Measurements from ENCODE around the gene SGSM1.
A peak's percentile ranks its signal among the peaks of the same experiment; 100 is the strongest.

SGSM1 gene

DNA sequence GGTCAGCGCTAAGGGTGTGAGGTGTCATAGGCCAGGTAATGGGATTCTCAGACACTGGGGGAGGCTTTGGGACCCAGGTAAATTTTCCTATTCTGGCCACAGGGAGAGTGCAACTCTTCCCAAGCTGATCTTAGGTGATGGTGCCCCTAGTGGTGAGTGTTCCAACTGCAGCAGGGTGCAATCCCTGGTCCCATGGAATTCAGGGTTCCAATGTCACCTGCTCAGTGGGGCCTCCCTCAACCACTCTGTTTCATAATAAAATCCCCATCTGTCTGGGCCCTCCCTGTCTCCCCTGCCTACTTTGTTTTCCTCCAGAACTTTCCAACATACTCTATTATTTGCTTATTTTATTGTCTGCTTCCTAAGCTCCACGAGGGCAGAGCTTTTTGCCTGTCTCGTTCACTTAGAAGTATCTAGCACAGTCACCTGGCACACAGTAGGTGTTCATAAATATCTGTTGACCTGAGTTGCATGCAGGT, 2.9 kb upstream of the SGSM1 start:
- H3K4me3 ChIP-seq (ENCODE audit: low read depth, low read length): no peak overlapping the region
- TF ChIP-seq, protein P1, sequence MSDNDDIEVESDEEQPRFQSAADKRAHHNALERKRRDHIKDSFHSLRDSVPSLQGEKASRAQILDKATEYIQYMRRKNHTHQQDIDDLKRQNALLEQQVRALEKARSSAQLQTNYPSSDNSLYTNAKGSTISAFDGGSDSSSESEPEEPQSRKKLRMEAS (IDR thresholded peaks at IDR 0.05; ENCODE audit: low read depth, low read length): no peak
- TF ChIP-seq MYC (IDR thresholded peaks at IDR 0.05; ENCODE audit: low read depth, low read length) (no peak), POLR2A (IDR thresholded peaks at IDR 0.05; ENCODE audit: extremely low read depth, insufficient read length) (no peak)
- TF ChIP-seq, protein P2, sequence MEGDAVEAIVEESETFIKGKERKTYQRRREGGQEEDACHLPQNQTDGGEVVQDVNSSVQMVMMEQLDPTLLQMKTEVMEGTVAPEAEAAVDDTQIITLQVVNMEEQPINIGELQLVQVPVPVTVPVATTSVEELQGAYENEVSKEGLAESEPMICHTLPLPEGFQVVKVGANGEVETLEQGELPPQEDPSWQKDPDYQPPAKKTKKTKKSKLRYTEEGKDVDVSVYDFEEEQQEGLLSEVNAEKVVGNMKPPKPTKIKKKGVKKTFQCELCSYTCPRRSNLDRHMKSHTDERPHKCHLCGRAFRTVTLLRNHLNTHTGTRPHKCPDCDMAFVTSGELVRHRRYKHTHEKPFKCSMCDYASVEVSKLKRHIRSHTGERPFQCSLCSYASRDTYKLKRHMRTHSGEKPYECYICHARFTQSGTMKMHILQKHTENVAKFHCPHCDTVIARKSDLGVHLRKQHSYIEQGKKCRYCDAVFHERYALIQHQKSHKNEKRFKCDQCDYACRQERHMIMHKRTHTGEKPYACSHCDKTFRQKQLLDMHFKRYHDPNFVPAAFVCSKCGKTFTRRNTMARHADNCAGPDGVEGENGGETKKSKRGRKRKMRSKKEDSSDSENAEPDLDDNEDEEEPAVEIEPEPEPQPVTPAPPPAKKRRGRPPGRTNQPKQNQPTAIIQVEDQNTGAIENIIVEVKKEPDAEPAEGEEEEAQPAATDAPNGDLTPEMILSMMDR (IDR thresholded peaks at IDR 0.05; ENCODE audit: low read depth, low read length): peak; percentile 94
- peak; percentile 36 for DNase-seq (ENCODE audit: low read depth)

DNA sequence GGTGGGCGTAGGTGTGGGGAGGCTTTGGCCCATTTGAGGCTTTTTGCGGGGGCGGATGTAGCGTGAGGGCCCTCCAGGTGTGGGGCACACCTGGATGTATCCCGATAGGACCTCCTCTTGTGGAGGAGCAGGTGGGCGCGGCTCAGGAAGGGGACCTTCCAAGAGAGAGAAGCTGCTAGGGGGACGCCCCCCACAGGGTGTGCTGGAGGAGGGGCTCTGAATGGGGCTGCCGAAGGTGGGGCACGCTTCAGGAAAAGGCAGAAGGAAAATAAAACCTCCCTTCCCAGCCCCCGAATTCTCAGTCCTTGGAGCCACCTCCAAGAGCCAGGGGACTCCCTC, 621 bp downstream of the SGSM1 start:
- no peak for TF ChIP-seq POLR2A (IDR thresholded peaks at IDR 0.05; ENCODE audit: extremely low read depth, insufficient read length)
- TF ChIP-seq, protein P1 (IDR thresholded peaks at IDR 0.05; ENCODE audit: low read depth, low read length): no peak
- no peak overlapping the region for H3K4me3 ChIP-seq (ENCODE audit: low read depth, low read length)
- no peak for DNase-seq (ENCODE audit: low read depth)

DNA sequence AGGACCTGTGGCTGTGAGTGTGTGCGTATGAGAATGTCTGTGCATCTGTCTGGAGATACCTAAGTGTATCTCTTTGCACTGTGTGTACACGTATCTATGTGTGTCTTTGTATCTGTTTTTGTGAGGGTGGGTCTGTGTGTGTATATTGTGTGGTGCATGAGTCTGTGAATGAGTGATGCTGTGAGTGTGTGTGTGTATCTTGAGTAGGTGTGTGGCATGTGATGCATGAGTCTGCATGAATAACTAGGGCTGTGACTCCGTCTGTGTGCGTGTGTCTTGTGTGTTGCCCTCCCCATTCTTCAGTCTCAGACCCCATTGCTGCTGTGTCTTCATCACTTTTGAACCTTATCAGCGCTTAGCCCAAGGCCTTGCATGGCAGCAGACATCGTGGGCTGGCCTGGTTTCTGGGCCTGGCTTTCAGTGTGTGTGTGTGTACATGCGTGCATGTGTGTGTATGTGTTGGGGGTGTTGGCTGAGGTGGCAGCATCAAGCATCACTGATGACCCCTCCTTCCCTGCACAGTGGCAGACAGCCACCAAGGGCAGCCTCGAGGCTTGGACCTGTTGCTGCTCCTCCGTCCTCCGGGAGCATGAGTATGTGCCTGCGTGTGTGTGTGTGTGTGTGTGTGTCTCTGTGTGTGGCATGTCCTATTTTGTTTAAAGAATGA, 1.4 kb downstream of the SGSM1 start:
- H3K4me3 ChIP-seq (ENCODE audit: low read depth, low read length): no peak overlapping the region
- no peak for DNase-seq (ENCODE audit: low read depth)
- TF ChIP-seq POLR2A (IDR thresholded peaks at IDR 0.05; ENCODE audit: extremely low read depth, insufficient read length) (no peak), MYC (IDR thresholded peaks at IDR 0.05; ENCODE audit: low read depth, low read length) (no peak)
- TF ChIP-seq, protein P1 (IDR thresholded peaks at IDR 0.05; ENCODE audit: low read depth, low read length): no peak
- TF ChIP-seq, protein P2 (IDR thresholded peaks at IDR 0.05; ENCODE audit: low read depth, low read length): no peak

DNA sequence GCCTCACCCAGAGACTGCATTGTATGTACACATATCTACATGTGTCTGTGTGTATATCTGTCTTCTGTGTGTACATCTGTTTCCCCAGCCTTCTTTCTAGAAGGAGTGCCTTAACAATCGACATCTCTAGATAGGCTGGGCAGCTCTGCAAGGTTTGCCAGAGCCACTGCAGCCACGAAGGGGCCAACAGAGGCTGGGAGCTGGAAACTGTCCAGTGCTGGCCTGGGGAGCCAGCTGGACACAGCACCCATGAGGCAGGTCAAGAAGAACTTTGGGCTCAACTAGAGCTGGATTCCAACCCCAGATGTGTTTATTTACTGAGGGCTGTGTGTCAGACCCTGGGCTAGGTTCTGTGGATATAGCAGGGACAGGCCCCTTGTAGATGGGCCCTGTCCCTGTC, 3.3 kb downstream of the SGSM1 start:
- TF ChIP-seq, protein P1 (IDR thresholded peaks at IDR 0.05; ENCODE audit: low read depth, low read length): no peak
- no peak for TF ChIP-seq MYC (IDR thresholded peaks at IDR 0.05; ENCODE audit: low read depth, low read length)
- TF ChIP-seq POLR2A (IDR thresholded peaks at IDR 0.05; ENCODE audit: extremely low read depth, insufficient read length): no peak
- TF ChIP-seq, protein P2 (IDR thresholded peaks at IDR 0.05; ENCODE audit: low read depth, low read length): no peak
- H3K4me3 ChIP-seq (ENCODE audit: low read depth, low read length): no peak overlapping the region
- DNase-seq (ENCODE audit: low read depth): no peak

DNA sequence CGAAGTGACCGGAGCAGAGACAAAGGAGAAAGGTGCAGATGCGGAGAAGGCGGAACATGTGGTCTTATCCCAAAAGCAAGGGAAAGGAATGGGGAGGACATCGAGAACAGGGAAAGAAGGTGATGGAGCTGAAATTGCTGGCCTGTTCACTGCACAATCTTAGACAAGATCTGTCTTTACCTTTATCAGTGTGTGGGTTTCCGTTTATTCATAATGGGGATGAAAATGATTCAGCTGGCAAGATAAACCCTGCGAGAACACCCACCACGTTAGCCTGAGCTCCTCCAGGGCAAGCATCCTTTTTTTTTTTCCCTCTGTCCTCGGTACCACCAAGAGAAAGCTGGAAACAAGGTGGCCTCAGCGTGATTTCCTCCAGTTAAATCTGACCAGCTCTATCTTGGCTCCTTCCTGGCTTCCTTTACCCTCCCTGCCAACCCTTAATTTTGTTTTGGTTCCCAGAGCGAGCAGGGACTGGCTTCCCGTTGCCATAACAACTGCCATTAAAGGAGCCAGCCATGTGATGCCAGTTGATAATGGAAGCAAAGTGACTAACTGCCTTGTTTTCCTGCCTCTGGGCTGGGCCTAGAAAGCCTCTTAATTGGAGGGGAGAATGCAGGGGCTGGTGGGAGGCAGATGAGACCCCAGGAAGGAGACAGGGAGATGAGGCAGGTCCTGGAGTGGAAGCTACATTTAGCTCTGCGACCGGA, 4.2 kb downstream of the SGSM1 start:
- H3K4me3 ChIP-seq (ENCODE audit: low read depth, low read length): no peak overlapping the region
- TF ChIP-seq MYC (IDR thresholded peaks at IDR 0.05; ENCODE audit: low read depth, low read length): no peak
- no peak for TF ChIP-seq POLR2A (IDR thresholded peaks at IDR 0.05; ENCODE audit: extremely low read depth, insufficient read length)
- TF ChIP-seq, protein P1 (IDR thresholded peaks at IDR 0.05; ENCODE audit: low read depth, low read length): no peak
- TF ChIP-seq, protein P2 (IDR thresholded peaks at IDR 0.05; ENCODE audit: low read depth, low read length): no peak
- no peak for DNase-seq (ENCODE audit: low read depth)

Measured in NB4 (cell line).